HG03280 (cell line): ENCODE results near the gene NELL2.

Source experiments
- ATAC-seq: cut with Tn5 transposase; IDR thresholded peaks from one replicate; pipeline ENCODE4 v1.9.1; 2021; ENCODE audit warnings: mild to moderate bottlenecking, moderate library complexity; ENCODE audit not compliant: unreplicated experiment

NELL2 gene

GRCh38 chr12:44550377-44550776, 325.7 kb downstream of the NELL2 start:
- no peak for ATAC-seq

GRCh38 chr12:44546060-44546459, 330.1 kb downstream of the NELL2 start:
- ATAC-seq: no peak

GRCh38 chr12:44544018-44544417, 332.1 kb downstream of the NELL2 start:
- no peak for ATAC-seq

- no peak for ATAC-seq
Observed at GRCh38 chr12:44542716-44543115, 333.4 kb downstream of the NELL2 start.

GRCh38 chr12:44537354-44537753, 338.8 kb downstream of the NELL2 start:
- no peak for ATAC-seq

- ATAC-seq: no peak
Observed at GRCh38 chr12:44532940-44533339, 343.2 kb downstream of the NELL2 start.

- ATAC-seq: no peak
Observed at GRCh38 chr12:44531320-44531971, 344.7 kb downstream of the NELL2 start.

- no peak for ATAC-seq
Observed at GRCh38 chr12:44526655-44527182, 349.4 kb downstream of the NELL2 start.

- no peak for ATAC-seq
Observed at GRCh38 chr12:44525806-44526654, 350.1 kb downstream of the NELL2 start.

GRCh38 chr12:44523828-44524227, 352.3 kb downstream of the NELL2 start:
- no peak for ATAC-seq

- no peak for ATAC-seq
Observed at GRCh38 chr12:44521702-44522101, 354.4 kb downstream of the NELL2 start.

GRCh38 chr12:44519931-44520330, 356.2 kb downstream of the NELL2 start:
- ATAC-seq: no peak

- no peak for ATAC-seq
Observed at GRCh38 chr12:44511289-44511688, 364.8 kb downstream of the NELL2 start.

- no peak for ATAC-seq
Observed at GRCh38 chr12:44510510-44510909, 365.6 kb downstream of the NELL2 start.

- no peak for ATAC-seq
Observed at GRCh38 chr12:44510076-44510475, 366.0 kb downstream of the NELL2 start.

- no peak for ATAC-seq
Observed at GRCh38 chr12:44509471-44509870, 366.6 kb downstream of the NELL2 start.

GRCh38 chr12:44507461-44507860, 368.7 kb downstream of the NELL2 start:
- no peak for ATAC-seq

- no peak for ATAC-seq
Observed at GRCh38 chr12:44504799-44505198, 371.3 kb downstream of the NELL2 start.

GRCh38 chr12:44503329-44503728, 372.8 kb downstream of the NELL2 start:
- ATAC-seq: no peak

- no peak for ATAC-seq
Observed at GRCh38 chr12:44502681-44503080, 373.4 kb downstream of the NELL2 start.

- ATAC-seq: no peak
Observed at GRCh38 chr12:44500423-44500822, 375.7 kb downstream of the NELL2 start.

- no peak for ATAC-seq
Observed at GRCh38 chr12:44497044-44497443, 379.1 kb downstream of the NELL2 start.
